Measurements from ENCODE around the gene LZIC.

The LZIC gene

GRCh38 chr1:9883585-9884449 lies 59.4 kb downstream of the LZIC start:
- no peak for DNase-seq

DNA sequence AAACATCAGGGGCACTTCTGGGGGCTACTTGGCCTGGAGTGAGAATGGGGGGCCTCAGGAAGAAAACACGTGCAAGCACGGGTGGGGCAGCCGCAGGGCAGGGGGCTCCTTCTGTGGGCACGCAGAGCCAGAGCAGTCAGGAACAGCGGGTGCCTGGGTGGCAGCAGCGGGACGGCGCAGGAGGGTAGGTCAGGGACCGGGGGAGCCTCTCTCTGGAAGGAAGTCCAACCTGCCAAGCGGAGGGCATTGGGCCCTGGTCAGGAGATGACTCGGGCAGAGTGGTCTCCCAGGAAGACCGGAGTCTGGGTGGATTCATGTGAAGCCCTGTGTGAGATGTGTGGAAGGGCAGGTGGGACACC lies 60.3 kb downstream of the LZIC start:
- DNase-seq: no peak

DNA sequence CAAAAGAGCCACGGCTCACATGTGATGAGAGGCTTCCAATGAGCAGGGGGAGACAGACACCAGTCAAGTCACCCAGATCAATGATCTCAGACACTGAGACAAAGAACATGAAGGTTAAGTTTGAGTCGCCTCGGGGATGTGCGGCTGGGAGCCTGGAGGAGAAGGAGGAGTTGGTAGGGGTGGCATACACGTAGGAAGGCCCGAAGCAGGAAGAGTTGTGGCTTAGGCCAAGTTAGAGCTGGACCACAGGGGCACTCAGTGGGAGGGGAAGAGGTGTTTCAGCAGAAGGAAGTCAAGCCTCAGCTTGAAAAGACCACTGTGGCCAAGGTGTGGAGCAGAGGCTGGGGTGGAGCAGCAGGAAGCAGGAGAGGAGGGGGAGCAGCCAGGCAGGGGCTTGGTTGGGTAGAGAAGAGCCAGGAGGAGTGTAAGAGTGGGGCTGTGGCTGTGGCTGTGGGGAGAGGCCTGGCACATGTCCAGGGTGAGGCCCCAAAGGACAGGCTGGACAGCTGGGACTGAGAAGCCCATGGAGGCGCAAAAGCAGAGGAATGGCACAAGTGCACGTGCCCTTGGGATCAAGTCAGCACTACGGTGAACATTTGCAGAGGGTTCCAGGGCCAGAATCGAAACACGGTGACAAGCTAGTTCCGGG lies 60.8 kb downstream of the LZIC start:
- DNase-seq: peak; percentile 27

GRCh38 chr1:9881838-9882249 lies 61.3 kb downstream of the LZIC start:
- no peak for DNase-seq
